H1 (cell line): Measurements from ENCODE around the gene SPCS3. TPM values are rescaled to one million over a fixed set of nuclear protein-coding genes. Genes with fewer than 3 reads are reported as not detected.
"Not testable (repeated sequence)": the region's sequence is repeated elsewhere in the genome, so short reads cannot be mapped to it uniquely, and the experiment has no call there.

ENCODE experiments used
- CTCF ChIA-PET: fragments of 300-600 bp; sonication (Branson Sonifier 250); formaldehyde crosslinking; loops from one replicate; lab custom pipeline; 2021; ENCODE audit not compliant: partially characterized antibody; lab: Charles Lee
- POLR2A ChIA-PET: fragments of 300-600 bp; sonication (Branson Sonifier 250); formaldehyde crosslinking; loops from one replicate; lab custom pipeline; 2021; ENCODE audit warnings: inconsistent platforms; ENCODE audit not compliant: partially characterized antibody; lab: Charles Lee
- DNase-seq, 2 experiments: peaks; one replicate each; pipeline versions ENCODE4 v3.0.0 to v3.0.0-alpha.2; 2010 to 2022; ENCODE audit warnings: low spot score in 2 of 2, low read depth in 1 of 2, mixed read lengths in 1 of 2
- FAIRE-seq: peaks from 2 replicates; lab custom pipeline; 2011; peaks lifted over from hg19 to GRCh38; lab: Jason Lieb, UNC
- H2AFZ ChIP-seq: 2 replicates; pipeline ENCODE4 v1.8.1; 2012; ENCODE audit warnings: low read length, inconsistent platforms
- H2AK5ac ChIP-seq: 2 replicates; pipeline ENCODE4 v1.6.1; 2013; ENCODE audit warnings: low read depth, low read length
- H2BK120ac ChIP-seq: replicated peaks from 2 replicates; pipeline ENCODE3; 2013; ENCODE audit warnings: low read depth, low read length, inconsistent platforms
- H2BK12ac ChIP-seq: 2 replicates; pipeline ENCODE4 v1.6.1; 2013; ENCODE audit warnings: low read depth, low read length
- H2BK15ac ChIP-seq: 2 replicates; pipeline ENCODE4 v1.6.1; 2013; ENCODE audit warnings: low read length
- H2BK20ac ChIP-seq: 2 replicates; pipeline ENCODE4 v1.6.1; 2013; ENCODE audit warnings: low read length
- H2BK5ac ChIP-seq: 2 replicates; pipeline ENCODE4 v1.6.1; 2013; ENCODE audit warnings: low read depth, low read length
- H3K14ac ChIP-seq: 2 replicates; pipeline ENCODE4 v1.6.1; 2013; ENCODE audit warnings: inconsistent platforms; ENCODE audit not compliant: insufficient read length
- H3K18ac ChIP-seq: 2 replicates; pipeline ENCODE4 v1.6.1; 2013; ENCODE audit warnings: low read length; ENCODE audit errors: extremely low read depth
- H3K23ac ChIP-seq: 2 replicates; pipeline ENCODE4 v1.6.1; 2013; ENCODE audit warnings: inconsistent platforms; ENCODE audit not compliant: insufficient read length
- H3K23me2 ChIP-seq: 2 replicates; pipeline ENCODE4 v1.6.1; 2013; ENCODE audit warnings: low read depth, low read length
- H3K27ac ChIP-seq: 2 replicates; pipeline ENCODE4 v1.6.1; 2011; ENCODE audit warnings: low read depth, low read length, inconsistent platforms
- H3K27me3 ChIP-seq, 4 experiments: replicated peaks in 1 of 4; 1 replicate in 1 of 4; 2 replicates in 3 of 4; pipeline versions ENCODE4 v1.6.1 to v1.8.1; 2011 to 2013; ENCODE audit warnings: low read length in 3 of 4, mild to moderate bottlenecking in 3 of 4, inconsistent platforms in 2 of 4, mixed read lengths in 2 of 4, moderate library complexity in 1 of 4; ENCODE audit not compliant: control insufficient read depth in 3 of 4, insufficient read depth in 3 of 4; ENCODE audit errors: extremely low read depth in 1 of 4
- H3K36me3 ChIP-seq, 4 experiments: 2 replicates each; pipeline versions ENCODE4 v1.6.1 to v1.8.1; 2011 to 2013; ENCODE audit warnings: mild to moderate bottlenecking in 4 of 4, low read length in 3 of 4, moderate library complexity in 2 of 4, control low read depth in 1 of 4, inconsistent platforms in 1 of 4; ENCODE audit not compliant: insufficient read depth in 4 of 4, control insufficient read depth in 2 of 4
- H3K4ac ChIP-seq: replicated peaks from 2 replicates; pipeline ENCODE3; 2013; ENCODE audit warnings: low read length, low read depth, mixed read lengths, inconsistent platforms; ENCODE audit not compliant: insufficient read length
- H3K4me1 ChIP-seq, 4 experiments: replicated peaks in 1 of 4; 1 replicate in 1 of 4; 2 replicates in 3 of 4; pipeline versions ENCODE4 v1.6.1 to v1.8.1; 2011 to 2013; ENCODE audit warnings: low read length in 3 of 4, inconsistent platforms in 2 of 4, mixed read lengths in 1 of 4; ENCODE audit not compliant: insufficient read depth in 4 of 4, control insufficient read depth in 3 of 4
- H3K4me2 ChIP-seq, 2 experiments: 2 replicates each; pipeline versions ENCODE4 v1.6.1 to v1.8.1; 2011 to 2013; ENCODE audit warnings: low read depth in 2 of 2, low read length in 2 of 2, control low read depth in 1 of 2, inconsistent platforms in 1 of 2, mild to moderate bottlenecking in 1 of 2; ENCODE audit not compliant: insufficient read depth in 1 of 2
- H3K4me3 ChIP-seq, 4 experiments: fragments of 200-600, 300-600 bp in 1 of 4; sonication (generic), shearing (Covaris generic), sonication (Bioruptor Twin) in 1 of 4; 2 replicates each; pipeline versions ENCODE4 v1.5.1 to v1.8.1; 2011 to 2016; ENCODE audit warnings: low read length in 4 of 4, low read depth in 3 of 4, control low read depth in 2 of 4, inconsistent platforms in 2 of 4, mild to moderate bottlenecking in 2 of 4, mixed read lengths in 1 of 4, moderate library complexity in 1 of 4; ENCODE audit not compliant: insufficient read depth in 2 of 4; ENCODE audit errors: extremely low read depth in 1 of 4
- H3K56ac ChIP-seq: replicated peaks from 2 replicates; pipeline ENCODE3; 2013; ENCODE audit warnings: low read depth, mild to moderate bottlenecking, mixed read lengths, low read length, inconsistent platforms; ENCODE audit not compliant: insufficient read length
- H3K79me1 ChIP-seq: 2 replicates; pipeline ENCODE4 v1.6.1; 2013; ENCODE audit warnings: low read depth, low read length, control low read depth
- H3K79me2 ChIP-seq, 2 experiments: 2 replicates each; pipeline versions ENCODE4 v1.6.1 to v1.8.1; 2012 to 2013; ENCODE audit warnings: low read length in 2 of 2, mild to moderate bottlenecking in 2 of 2, inconsistent platforms in 1 of 2; ENCODE audit not compliant: insufficient read depth in 2 of 2, control insufficient read depth in 1 of 2
- H3K9ac ChIP-seq, 4 experiments: replicated peaks in 1 of 4; 1 replicate in 1 of 4; 2 replicates in 3 of 4; pipeline versions ENCODE4 v1.6.1 to v1.8.1; 2011 to 2013; ENCODE audit warnings: low read depth in 3 of 4, low read length in 3 of 4, control low read depth in 2 of 4, mild to moderate bottlenecking in 2 of 4, moderate library complexity in 2 of 4, inconsistent platforms in 1 of 4; ENCODE audit errors: extremely low read depth in 1 of 4
- H3K9me3 ChIP-seq, 2 experiments: 2 replicates each; pipeline versions ENCODE4 v1.6.1 to v1.8.1; 2012 to 2013; ENCODE audit warnings: mild to moderate bottlenecking in 2 of 2, moderate library complexity in 2 of 2, control low read depth in 1 of 2, inconsistent platforms in 1 of 2, low read depth in 1 of 2, low read length in 1 of 2, mixed read lengths in 1 of 2; ENCODE audit not compliant: insufficient read depth in 2 of 2
- H4K20me1 ChIP-seq, 2 experiments: replicated peaks in 1 of 2; 2 replicates each; pipeline versions ENCODE3 to v1.8.1; 2011 to 2013; ENCODE audit warnings: inconsistent platforms in 2 of 2, low read length in 2 of 2, mild to moderate bottlenecking in 1 of 2; ENCODE audit not compliant: insufficient read depth in 2 of 2, control insufficient read depth in 1 of 2
- H4K5ac ChIP-seq: 2 replicates; pipeline ENCODE4 v1.6.1; 2013; ENCODE audit warnings: low read length, low read depth, mixed read lengths, inconsistent platforms; ENCODE audit not compliant: insufficient read length
- H4K8ac ChIP-seq: 2 replicates; pipeline ENCODE4 v1.8.0; 2013; ENCODE audit warnings: mild to moderate bottlenecking, moderate library complexity, low read length, inconsistent platforms; ENCODE audit not compliant: insufficient read depth; ENCODE audit errors: extremely low read depth
- H4K91ac ChIP-seq: replicated peaks from 2 replicates; pipeline ENCODE3; 2013; ENCODE audit warnings: low read length, mixed read lengths, inconsistent platforms; ENCODE audit not compliant: insufficient read length
- WGBS, 2 experiments: shearing (Covaris generic) in 1 of 2; methylation state at CpG; one replicate each; pipeline versions ENCODE4 v1.1.6 to v1.1.7; 2013 to 2015; ENCODE audit warnings: low lambda C conversion rate in 2 of 2, mixed read lengths in 2 of 2, inconsistent platforms in 1 of 2, low coverage in 1 of 2, missing lambda C conversion rate in 1 of 2; ENCODE audit not compliant: insufficient replicate concordance in 2 of 2, insufficient coverage in 1 of 2, insufficient read length in 1 of 2; ENCODE audit errors: extremely low coverage in 1 of 2, missing lambda C conversion rate in 1 of 2; 5-methylcytosine and 5-hydroxymethylcytosine counted together
- polyA plus RNA-seq, 7 experiments: library from polyadenylated mRNA; depleted of rRNA in 3 of 7; stranded (reverse) in 5 of 7; unstranded in 2 of 7; fragments of >200 nt in 5 of 7; fragments of 200-250 nt in 2 of 7; gene quantifications; 1 replicate in 5 of 7; 2 replicates in 1 of 7; 4 replicates in 1 of 7; pipeline versions ENCODE4 v1.2.1 to v1.2.3, GENCODE V29; 2011 to 2013; ENCODE audit warnings: missing spikeins in 2 of 7, mixed read lengths in 2 of 7
- total RNA-seq: library from RNA; stranded (reverse); fragmentation: NEBNext Ultra II Directional; extraction: Animal tissue kit (Norgen Biotek cat#: 25700); gene quantifications from 2 replicates; pipeline ENCODE4 v1.2.1, GENCODE V29; 2021

Gene SPCS3
- total and polyA plus RNA-seq, 2 of the 8 experiments (the other 6 are each of a cell fraction or from before 2014, with no cell fraction given): 18.4 to 117 TPM

- H3K4ac ChIP-seq, H3K36me3 ChIP-seq, H3K79me2 ChIP-seq, H4K91ac ChIP-seq, DNase-seq, H3K79me1 ChIP-seq, H3K4me2 ChIP-seq, H3K4me1 ChIP-seq, H4K8ac ChIP-seq, H2AFZ ChIP-seq, H3K18ac ChIP-seq, FAIRE-seq, H3K23me2 ChIP-seq, H2BK5ac ChIP-seq, H4K5ac ChIP-seq, H2BK20ac ChIP-seq, H3K56ac ChIP-seq, H3K27me3 ChIP-seq, H3K23ac ChIP-seq, POLR2A ChIA-PET, H3K14ac ChIP-seq, H3K27ac ChIP-seq, H2BK120ac ChIP-seq, H3K9ac ChIP-seq, H3K4me3 ChIP-seq, H4K20me1 ChIP-seq, H2AK5ac ChIP-seq, H2BK12ac ChIP-seq, H2BK15ac ChIP-seq: not testable (repeated sequence)
- CTCF ChIA-PET: interaction anchor here (0.8 to 1.4 kb wide), 3 partner anchors 20 to 397 kb away, joined by 3 to 4 read pairs (median 3); no protein-coding TSS in a partner anchor
- peaks cover 25 to 26% of the 10 kb centered on the region in 2 experiments for H3K9me3 ChIP-seq
- WGBS, 2 experiments: 93% methylated on average over 7 of the region's 7 CpGs; no CpG with 5 or more reads in 1 of the 2 experiments
These were observed 25.6 kb downstream of the SPCS3 start for GRCh38 chr4:176345346-176345745.

GRCh38 chr4:176346836-176347235 is 27.1 kb downstream of the SPCS3 start:
- H3K4ac ChIP-seq, H2AFZ ChIP-seq, H3K56ac ChIP-seq, H3K36me3 ChIP-seq, H4K5ac ChIP-seq, H3K18ac ChIP-seq, DNase-seq, H3K27me3 ChIP-seq, FAIRE-seq, H3K4me3 ChIP-seq, H3K14ac ChIP-seq, H3K23ac ChIP-seq, H2BK15ac ChIP-seq, H3K79me2 ChIP-seq, H3K23me2 ChIP-seq, H4K20me1 ChIP-seq, H2AK5ac ChIP-seq, POLR2A ChIA-PET, H3K79me1 ChIP-seq, H2BK12ac ChIP-seq, H3K27ac ChIP-seq, H2BK20ac ChIP-seq, H2BK120ac ChIP-seq, H4K91ac ChIP-seq, H4K8ac ChIP-seq, H2BK5ac ChIP-seq, H3K4me1 ChIP-seq, H3K9ac ChIP-seq, H3K4me2 ChIP-seq: not testable (repeated sequence)
- peaks cover 32 to 33% of the 10 kb centered on the region in 2 experiments for H3K9me3 ChIP-seq
- CTCF ChIA-PET: interaction anchor here (0.6 to 0.9 kb wide), 2 partner anchors 305 to 375 kb away, joined by 3 read pairs; no protein-coding TSS in a partner anchor
- 88% methylated on average over 2 of the region's 2 CpGs; no CpG with 5 or more reads in 1 of the 2 experiments for WGBS, 2 experiments
